GM21786 (cell line): ENCODE data around the gene LCT.
A peak's percentile ranks its signal among the peaks of the same experiment; 100 is the strongest.

ENCODE experiments used
- ATAC-seq: cut with Tn5 transposase; IDR thresholded peaks from one replicate; pipeline ENCODE4 v1.9.1; 2021; ENCODE audit not compliant: unreplicated experiment

Gene LCT

GRCh38 chr2:135744760-135745314 lies 92.1 kb downstream of the LCT start:
- no peak for ATAC-seq

- ATAC-seq = no peak
These were observed 93.1 kb downstream of the LCT start for GRCh38 chr2:135743860-135744259.

GRCh38 chr2:135742325-135742757 lies 94.6 kb downstream of the LCT start:
- ATAC-seq = peak; percentile 8

GRCh38 chr2:135741395-135742324 lies 95.3 kb downstream of the LCT start, which contains the start of gene UBXN4:
Gene UBXN4, plus strand, starts transcription at chr2:135741855. Its CDS starts 75 bp downstream, at chr2:135741930.
- ATAC-seq = peak; percentile 85

GRCh38 chr2:135741043-135741394 lies 96.0 kb downstream of the LCT start:
- no peak for ATAC-seq

GRCh38 chr2:135740206-135740605 lies 96.8 kb downstream of the LCT start:
- ATAC-seq = no peak
